ENCODE results near the gene IDNK.

- TF ChIP-seq POLR2A (IDR thresholded peaks at IDR 0.05) (no peak), CTCF (IDR thresholded peaks at IDR 0.05) (peak in 1 of 3 experiments; percentile 32), POLR2AphosphoS5 (IDR thresholded peaks at IDR 0.05; ENCODE audit: insufficient read depth in 1 of 2, low read depth in 1 of 2) (no peak)
Measured at GRCh38 chr9:83596899-83597504, 25.9 kb upstream of the IDNK start.
